Hindlimb muscle (tissue), 1 donor: ENCODE measurements around the gene TPSD1. TPM values are rescaled to one million over a fixed set of nuclear protein-coding genes. Genes with fewer than 3 reads are reported as not detected.
"Not testable (repeated sequence)": the region's sequence is repeated elsewhere in the genome, so short reads cannot be mapped to it uniquely, and the experiment has no call there.

Experiments
- DNase-seq: peaks from one replicate; pipeline ENCODE4 v3.0.0-alpha.2; 2013
- polyA plus RNA-seq: library from polyadenylated mRNA; unstranded; fragments of 120-200 nt; gene quantifications from one replicate; pipeline ENCODE4 v1.2.1, GENCODE V29; 2013; ENCODE audit not compliant: insufficient read length

TPSD1 gene
- polyA plus RNA-seq, 1 donor, result not detected

DNA sequence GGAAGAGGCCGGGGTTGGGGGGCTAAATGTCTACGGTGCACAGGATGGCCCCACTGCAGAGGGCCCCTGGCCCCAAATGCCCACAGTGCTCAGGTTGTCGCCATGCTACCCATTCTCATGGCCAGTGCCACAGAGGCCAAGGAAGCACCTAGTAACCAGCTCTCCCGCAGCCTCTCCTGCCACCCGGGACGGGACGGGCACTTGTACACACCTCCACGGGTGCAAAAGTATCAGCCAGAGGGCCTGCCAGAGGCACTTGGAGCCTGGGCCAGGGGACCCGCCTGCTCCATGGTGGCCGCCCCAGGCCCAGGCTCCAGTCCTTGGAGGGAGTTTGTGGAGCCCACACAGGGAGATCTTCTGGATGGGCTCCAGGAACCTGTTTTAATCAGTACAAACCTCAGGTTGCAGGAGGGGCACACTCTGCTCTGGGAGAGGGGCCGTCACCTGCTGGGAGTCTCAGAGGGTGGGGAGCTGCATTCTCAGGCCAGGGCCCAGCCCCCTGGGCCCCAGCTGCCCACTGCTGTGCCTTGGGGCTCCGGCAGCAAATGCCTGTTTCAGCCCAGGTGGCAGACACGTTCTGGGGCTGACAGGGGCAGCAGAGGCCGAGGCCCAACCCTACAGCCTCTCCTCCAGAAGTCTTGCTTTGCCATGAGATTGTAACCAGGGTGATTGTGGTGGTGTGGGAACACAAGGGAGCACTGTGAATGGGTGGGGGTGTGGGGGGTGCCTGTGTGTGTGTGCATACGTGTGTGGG is 7.9 kb downstream of the TPSD1 start:
- DNase-seq, result no peak

GRCh38 chr16:1264345-1265089 is 8.6 kb downstream of the TPSD1 start:
- DNase-seq, result no peak

DNA sequence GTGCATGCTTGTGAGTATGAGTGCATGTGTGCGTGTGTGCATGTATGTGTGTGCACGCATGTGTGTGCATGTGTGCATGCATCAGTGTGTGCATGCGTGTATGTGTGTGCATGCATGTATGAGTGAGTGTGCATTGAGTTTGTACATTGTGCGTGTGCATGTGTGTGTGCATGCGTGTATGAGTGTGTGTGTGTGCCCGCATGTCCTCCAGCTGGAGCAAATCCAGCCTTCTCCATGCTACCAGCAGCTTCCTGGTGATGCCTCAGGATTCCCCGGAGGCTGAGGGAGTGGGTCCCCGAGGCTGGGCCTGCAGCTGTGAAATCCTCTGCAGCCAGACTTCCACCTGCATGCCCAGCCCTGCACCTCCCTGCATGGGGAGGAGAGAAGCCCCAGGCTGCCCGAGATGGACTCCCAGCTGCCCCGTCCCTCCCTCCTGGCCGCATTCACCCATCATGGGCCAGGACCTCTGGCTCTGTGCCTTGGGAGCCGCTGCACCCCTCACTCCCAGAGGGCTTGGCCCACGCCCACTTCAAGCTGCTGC is 9.3 kb downstream of the TPSD1 start:
- no peak for DNase-seq

- DNase-seq, result no peak
Observed at GRCh38 chr16:1265826-1266225, 10.0 kb downstream of the TPSD1 start.

DNA sequence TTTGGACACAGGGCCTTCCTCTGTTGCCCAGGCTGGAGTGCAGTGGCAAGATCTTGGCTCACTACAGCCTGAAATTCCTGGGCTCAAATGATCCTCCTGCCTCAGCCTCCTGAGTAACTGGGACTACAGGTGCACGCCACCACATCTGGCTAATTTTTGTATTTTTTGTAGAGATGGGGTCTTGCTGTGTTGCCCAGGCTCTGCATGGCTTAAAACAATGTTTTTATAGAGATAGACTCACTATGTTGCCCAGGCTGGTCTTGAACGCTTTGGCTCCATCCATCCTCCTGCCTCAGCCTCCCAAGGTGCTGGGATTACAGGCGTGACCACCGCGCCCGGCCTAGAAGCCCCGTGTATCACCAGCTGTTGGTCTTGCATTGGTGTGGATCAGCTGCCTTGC is 13.5 kb downstream of the TPSD1 start:
- DNase-seq, result not testable (repeated sequence)

- DNase-seq, result no peak
Observed at GRCh38 chr16:1271380-1271723, 15.5 kb downstream of the TPSD1 start.

- DNase-seq, result not testable (repeated sequence)
Observed at GRCh38 chr16:1271724-1272413, 16.0 kb downstream of the TPSD1 start.

- DNase-seq, result no peak
Observed at GRCh38 chr16:1272453-1273198, 16.8 kb downstream of the TPSD1 start.

GRCh38 chr16:1273816-1274215 is 17.9 kb downstream of the TPSD1 start:
- no peak for DNase-seq

GRCh38 chr16:1274767-1275166 is 18.9 kb downstream of the TPSD1 start:
- no peak for DNase-seq

- DNase-seq, result no peak
Observed at GRCh38 chr16:1275791-1276579, 20.1 kb downstream of the TPSD1 start.

- DNase-seq, result no peak
Observed at GRCh38 chr16:1276580-1276878, 20.7 kb downstream of the TPSD1 start.

DNA sequence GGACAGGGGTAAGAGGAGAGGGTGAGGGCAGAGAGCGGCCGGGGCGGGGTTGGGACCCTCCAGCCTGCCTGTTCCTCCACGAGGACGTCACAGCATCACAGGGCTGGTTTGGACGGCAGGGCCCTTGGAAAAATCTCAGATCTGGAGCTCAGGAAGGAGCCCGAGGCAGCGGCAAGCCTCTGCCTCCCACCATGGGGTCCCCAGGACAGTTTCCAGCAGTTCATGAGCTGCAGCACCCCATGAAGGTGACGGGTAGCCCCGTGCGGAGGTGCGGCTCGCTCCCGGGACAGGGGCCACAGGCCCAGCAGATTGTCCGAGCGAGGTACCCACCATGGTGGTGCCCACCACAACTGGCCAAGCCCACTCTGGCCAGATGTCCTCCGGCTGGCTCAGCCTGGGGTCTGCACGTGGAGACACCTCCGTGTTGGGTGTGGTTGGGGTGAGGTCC is 21.3 kb downstream of the TPSD1 start:
- no peak for DNase-seq

- DNase-seq, result no peak
Observed at GRCh38 chr16:1277617-1278282, 21.9 kb downstream of the TPSD1 start.

- DNase-seq, result no peak
Observed at GRCh38 chr16:1278477-1278876, 22.6 kb downstream of the TPSD1 start.

DNA sequence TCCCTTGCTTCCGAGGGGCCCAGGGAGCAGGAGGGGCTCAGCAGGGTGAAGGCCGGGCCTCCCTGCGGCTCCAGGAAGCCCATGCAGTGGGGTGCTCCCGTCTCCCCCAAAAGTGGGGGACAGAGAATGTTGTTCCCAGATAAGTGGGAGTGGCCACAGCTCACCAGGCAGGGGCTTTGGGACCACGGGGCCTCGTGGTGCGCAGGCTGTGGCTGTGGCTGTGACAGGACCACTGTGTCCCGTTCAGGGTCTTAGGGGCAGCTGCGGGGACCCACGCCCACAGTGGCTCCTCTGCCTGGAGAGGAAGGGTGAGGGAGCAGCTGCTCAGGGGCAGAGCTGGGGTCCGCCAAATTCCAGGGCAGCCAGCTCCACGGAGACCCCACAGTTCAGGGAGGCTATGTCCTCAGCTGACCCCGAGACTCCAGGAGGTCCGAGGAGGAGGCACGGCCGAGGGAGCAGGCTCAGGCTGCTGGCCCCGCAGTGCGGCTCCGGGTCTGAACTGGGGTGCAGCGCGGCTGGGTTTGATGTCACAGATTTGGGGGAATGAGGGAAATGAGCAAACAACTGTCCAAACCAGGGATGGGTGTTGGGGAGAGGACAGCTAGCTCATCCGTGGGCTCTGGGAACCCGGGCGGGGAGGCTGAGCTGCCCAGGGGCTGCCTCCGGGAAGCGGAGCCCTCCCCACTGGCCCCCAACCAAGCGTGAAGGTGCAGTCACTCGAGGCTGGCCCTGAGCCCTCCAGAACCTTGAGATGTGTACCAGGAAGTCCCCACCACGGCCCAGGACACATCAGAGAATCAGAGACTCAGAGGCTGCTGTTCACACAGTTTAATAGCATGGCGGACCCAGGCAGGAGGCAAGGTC is 23.4 kb downstream of the TPSD1 start:
- DNase-seq, result no peak

GRCh38 chr16:1279945-1280589 is 24.2 kb downstream of the TPSD1 start:
- DNase-seq, result no peak

DNA sequence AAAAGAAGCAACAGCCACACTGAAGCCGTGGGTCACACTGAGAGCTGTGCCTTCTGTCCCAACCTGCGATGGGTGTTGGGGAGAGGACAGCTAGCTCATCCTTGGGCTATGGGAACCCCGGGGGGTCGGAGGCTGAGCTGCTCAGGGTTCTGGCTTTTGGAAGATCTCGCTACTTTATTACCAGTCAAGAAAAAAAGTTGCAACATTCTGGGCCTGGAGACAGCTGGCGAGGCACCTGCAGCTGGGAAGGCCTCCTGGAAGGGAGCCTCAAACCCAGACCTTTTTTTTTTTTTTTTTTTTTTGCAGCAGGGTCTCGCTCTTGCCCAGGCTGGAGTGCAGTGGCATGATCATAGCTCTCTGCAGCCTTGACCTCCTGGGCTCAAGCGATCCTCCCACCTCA is 24.9 kb downstream of the TPSD1 start:
- DNase-seq, result no peak

DNA sequence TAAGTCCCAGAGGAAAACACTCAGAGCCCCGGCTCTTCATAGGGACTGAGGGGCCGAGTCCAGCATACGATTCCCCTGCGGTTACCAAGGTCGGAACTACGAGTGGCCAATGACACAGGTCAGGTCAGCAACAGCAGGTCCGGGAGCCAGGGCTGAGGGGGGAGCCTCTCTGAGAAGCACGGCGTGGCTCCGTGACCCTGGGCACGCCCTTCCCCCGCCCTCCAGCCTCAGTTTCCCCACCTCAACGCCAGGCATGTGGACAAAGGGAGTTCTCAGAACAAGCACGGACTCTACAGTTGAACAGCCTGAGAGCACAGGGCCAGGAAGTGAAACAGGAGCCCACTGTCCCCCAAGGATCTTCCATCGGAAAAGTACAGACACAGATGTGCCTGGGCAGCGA is 25.6 kb downstream of the TPSD1 start:
- DNase-seq, result no peak
